Measurements from ENCODE around the gene LHPP.
A peak's percentile ranks its signal among the peaks of the same experiment; 100 is the strongest.
"Not testable (repeated sequence)": the region's sequence is repeated elsewhere in the genome, so short reads cannot be mapped to it uniquely, and the experiment has no call there.

The LHPP gene

DNA sequence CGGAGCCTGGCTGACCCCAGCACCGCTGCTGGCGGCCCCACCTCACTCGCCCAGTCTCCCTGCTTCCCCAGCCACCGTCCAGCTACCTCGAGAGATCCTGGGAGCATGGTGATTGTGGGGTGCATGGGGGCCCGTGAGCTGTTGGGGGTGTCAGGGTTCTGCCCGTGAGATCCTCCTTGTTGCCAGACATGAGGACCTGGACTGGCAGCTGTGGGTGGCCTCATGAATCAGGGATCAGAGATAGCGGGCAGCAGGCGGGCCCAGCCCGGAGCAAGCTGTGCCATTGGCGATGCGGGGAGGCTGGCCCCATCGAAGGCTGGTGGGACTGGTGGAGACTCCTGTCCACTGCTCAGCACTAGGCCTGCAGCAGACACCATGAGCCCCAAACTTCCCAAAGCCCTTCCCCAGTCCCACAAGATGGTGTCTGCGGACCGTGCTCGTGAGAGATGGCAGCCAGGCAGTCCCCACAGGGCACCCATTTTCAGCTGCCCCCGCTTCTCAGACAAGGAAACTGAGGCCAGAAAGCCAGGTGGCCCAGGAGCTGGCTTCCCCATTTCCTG is 75.6 kb downstream of the LHPP start:
- DNase-seq (ENCODE audit: low read depth), result no peak

DNA sequence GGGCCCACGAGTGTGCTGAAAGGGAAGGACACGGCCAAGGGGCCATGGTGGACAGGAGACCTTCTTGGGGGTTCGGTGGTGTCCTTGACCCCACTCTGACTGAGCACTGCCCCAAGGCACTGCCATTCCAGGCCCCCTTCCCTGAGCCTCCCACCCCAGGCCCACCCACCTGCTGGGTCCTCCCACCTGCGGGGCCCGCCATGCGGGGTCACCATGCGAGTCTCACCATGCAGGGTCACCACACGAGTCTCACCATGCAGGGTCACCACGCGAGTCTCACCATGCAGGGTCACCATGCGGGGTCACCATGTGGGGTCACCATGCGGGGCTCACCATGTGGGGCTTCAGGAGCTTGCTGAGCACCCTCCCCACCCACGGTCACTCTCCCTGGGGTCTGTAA is 76.3 kb downstream of the LHPP start:
- no peak for DNase-seq (ENCODE audit: low read depth)

GRCh38 chr10:124538706-124539105 is 77.1 kb downstream of the LHPP start:
- no peak for DNase-seq (ENCODE audit: low read depth)

GRCh38 chr10:124539935-124540641 is 78.5 kb downstream of the LHPP start:
- DNase-seq (ENCODE audit: low read depth), result peak; percentile 42

GRCh38 chr10:124541076-124541903 is 79.7 kb downstream of the LHPP start:
- no peak for DNase-seq (ENCODE audit: low read depth)

DNA sequence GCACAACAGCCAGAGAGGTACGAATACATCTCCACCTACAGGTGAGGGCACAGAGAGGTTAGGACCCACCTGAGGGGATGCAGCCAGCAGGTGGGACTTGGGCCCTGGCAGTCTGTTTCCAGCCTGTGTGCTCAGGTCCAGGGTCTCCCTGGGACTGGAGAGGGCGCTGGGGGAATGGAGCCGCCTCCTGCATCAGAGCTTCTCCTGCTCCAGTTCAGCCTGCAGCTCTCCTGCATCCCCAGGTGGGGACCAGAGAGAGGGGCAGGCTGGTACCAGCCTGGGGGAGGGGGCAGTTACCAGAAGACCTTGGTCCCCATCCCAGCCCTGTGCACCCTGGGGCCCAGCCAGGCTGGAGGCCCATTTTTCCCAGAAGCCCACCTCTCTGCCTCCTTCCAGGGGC is 80.7 kb downstream of the LHPP start:
- DNase-seq (ENCODE audit: low read depth), result no peak

GRCh38 chr10:124543146-124543545 is 81.5 kb downstream of the LHPP start:
- DNase-seq (ENCODE audit: low read depth), result no peak

DNA sequence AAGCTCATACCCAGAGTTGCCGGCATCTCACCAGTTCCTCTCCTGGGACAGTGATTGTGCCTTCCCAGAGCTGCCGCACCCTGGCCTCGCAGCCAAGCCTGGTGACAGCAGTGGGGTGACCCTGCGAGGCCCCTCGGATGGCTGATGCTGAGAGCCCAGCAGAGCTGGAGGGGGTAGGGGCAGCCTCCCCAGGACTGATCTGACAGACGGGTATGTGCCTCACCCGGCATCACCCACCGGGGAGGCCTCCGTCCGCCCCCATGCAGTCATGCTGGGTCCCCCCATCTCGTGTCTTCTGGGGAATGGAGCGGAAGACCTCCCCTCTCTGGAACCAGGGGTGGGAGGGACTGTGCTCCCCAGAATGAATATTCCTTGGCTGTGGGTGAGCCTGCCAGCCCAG is 82.3 kb downstream of the LHPP start:
- no peak for DNase-seq (ENCODE audit: low read depth)

DNA sequence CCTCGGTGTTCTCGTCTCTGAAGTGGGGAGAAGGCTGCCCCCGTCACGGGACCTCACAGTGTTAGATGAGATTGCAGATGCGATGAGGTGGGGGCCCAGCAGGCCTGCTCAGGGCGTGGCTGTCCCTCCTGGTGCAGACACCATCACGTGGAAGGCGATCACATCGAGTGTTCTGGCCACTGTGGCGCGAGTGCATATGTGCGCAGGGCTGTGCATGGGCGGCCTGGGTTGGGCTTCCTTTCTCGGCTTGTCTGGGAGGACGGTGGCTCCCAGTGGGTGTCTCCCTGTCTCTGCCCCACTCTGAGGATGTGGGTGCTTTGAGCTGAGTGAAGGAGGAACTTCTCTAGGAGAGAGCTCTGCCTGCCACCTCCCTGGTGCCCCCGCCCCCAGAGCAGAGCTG is 83.1 kb downstream of the LHPP start:
- DNase-seq (ENCODE audit: low read depth), result no peak

GRCh38 chr10:124545351-124546054 is 83.9 kb downstream of the LHPP start:
- no peak for DNase-seq (ENCODE audit: low read depth)

DNA sequence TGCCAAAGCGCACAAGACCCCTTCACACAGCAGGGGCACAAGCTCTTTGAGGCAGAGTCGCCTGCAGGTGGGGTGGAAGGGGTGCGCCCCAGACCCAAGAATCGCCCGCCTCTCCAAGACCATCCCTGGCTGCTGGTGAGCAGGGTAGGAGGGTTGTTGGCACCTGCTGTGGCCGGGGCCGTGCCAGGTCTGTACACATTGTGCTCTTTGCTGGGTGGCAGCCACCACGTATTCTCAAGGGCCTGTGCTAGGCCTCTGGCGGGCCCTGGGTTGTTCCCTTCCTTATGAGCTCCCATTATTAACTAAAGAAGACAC is 84.4 kb downstream of the LHPP start:
- no peak for DNase-seq (ENCODE audit: low read depth)

DNA sequence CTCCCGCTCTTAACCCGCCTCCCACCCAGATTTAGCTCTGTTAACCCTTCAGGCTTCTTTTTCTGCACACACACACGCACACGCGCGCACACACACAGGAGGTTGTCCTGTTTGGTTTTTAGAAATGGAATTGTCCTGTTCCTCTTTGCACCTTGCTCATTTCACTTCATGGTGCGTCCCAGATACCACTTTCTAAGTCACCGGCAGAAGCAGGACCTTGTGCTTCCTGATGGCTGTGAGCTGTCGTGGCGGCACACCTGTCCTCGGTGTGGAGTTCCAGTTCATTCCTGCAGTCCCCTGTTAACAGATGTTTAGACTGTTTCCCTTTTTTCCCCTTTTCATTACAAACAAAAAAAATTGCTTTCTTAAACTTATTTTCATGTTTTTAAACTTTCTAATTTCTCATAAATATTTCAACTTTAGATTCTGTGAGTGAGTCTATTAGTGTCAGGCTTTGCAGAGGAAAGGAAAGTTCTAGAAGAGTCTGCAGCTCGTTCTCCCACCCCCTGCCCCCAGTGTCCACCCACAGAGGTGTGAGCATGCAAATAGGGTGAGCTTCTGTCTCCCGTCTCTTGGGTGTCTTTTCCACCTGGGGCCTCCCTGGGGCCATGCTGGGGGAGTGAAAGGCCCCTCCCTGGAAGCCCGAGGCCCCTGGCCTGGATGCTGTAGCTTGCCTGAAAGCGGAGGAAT is 85.5 kb downstream of the LHPP start:
- DNase-seq (ENCODE audit: low read depth), result no peak

- no peak for DNase-seq (ENCODE audit: low read depth)
These were observed 86.1 kb downstream of the LHPP start for GRCh38 chr10:124547647-124548168.

- DNase-seq (ENCODE audit: low read depth), result not testable (repeated sequence)
These were observed 87.5 kb downstream of the LHPP start for GRCh38 chr10:124549171-124549570.

DNA sequence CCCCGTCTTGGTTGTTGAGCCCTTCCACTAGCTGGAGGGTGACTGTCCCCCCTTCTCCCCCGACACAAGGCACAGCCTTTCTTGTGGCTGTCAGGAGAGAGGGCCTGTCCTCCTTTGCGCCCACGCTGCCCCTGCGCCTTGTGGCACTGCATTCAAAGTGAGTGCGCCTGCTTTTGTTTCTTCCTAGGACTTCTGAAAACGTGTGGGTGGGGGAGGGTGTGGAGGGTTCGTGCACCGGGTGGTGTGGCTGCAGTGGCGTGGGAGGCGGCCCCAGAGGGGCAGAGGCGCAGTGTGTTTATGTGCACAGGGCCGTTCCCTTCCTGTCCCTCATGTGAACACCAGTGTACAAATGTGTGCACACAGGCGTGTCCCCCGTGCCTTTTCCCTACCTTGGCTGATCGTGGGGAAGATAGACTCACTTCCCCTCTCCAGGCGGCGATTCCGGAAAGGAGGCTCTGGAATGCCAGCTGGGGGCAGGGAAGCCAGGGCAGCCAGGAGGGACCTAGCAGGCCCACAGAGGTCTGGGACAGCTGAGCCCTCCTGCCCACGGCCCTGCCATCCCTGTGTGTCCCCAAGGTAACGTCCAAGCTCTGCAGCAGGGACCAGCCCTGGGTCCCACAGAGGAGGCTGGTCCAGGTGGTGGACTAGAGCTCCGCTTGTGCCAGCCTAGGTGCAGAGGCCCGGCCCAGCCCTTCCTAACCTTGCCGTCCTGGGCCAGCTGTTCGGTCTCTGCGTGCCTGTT is 88.8 kb downstream of the LHPP start:
- DNase-seq (ENCODE audit: low read depth), result no peak

- no peak for DNase-seq (ENCODE audit: low read depth)
These were observed 89.5 kb downstream of the LHPP start for GRCh38 chr10:124551097-124551496.

GRCh38 chr10:124551755-124552154 is 90.1 kb downstream of the LHPP start:
- no peak for DNase-seq (ENCODE audit: low read depth)

- DNase-seq (ENCODE audit: low read depth), result no peak
These were observed 91.2 kb downstream of the LHPP start for GRCh38 chr10:124552691-124553276.

GRCh38 chr10:124554085-124554858 is 92.6 kb downstream of the LHPP start:
- no peak for DNase-seq (ENCODE audit: low read depth)

DNA sequence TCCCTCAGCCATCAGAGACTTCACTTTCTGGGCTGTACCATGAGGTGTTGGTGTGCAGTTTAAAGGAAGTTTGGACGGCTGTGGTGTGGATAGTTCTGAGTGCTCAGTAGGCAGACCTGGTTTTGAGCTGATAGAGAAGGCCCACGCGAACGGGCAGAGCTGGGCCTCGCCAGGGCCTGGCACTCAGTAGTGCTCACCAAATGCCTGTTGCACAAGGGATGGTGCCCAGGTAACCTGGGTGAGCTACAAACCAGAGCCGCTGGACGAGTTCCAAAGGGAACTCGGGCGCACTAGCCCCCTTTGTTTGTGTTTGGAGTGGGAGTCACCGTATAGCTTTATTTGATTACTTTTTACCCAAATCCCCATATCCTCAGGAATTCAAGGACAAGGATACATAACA is 95.5 kb downstream of the LHPP start:
- no peak for DNase-seq (ENCODE audit: low read depth)

Measured in EH (cell line).